KOPT-K1 (cell line): ENCODE results near the gene CAB39.
"Not testable (repeated sequence)": the region's sequence is repeated elsewhere in the genome, so short reads cannot be mapped to it uniquely, and the experiment has no call there.

Source experiments
- H3K27ac ChIP-seq: fragments of 200-600 bp; sonication (generic); 2 replicates; pipeline ENCODE4 v1.5.1; 2016; ENCODE audit warnings: antibody characterized with exemption, mild to moderate bottlenecking, low read depth, low read length; ENCODE audit not compliant: poor library complexity, severe bottlenecking
- H3K36me3 ChIP-seq: fragments of 200-600 bp; sonication (generic); 2 replicates; pipeline ENCODE4 v1.5.1; 2017; ENCODE audit warnings: antibody characterized with exemption, mild to moderate bottlenecking, low read length, moderate library complexity; ENCODE audit not compliant: insufficient read depth
- H3K9me3 ChIP-seq: fragments of 200-600 bp; sonication (generic); 2 replicates; pipeline ENCODE4 v1.5.1; 2017; ENCODE audit warnings: antibody characterized with exemption, low read length, mild to moderate bottlenecking; ENCODE audit not compliant: insufficient read depth, poor library complexity, severe bottlenecking

CAB39 gene

DNA sequence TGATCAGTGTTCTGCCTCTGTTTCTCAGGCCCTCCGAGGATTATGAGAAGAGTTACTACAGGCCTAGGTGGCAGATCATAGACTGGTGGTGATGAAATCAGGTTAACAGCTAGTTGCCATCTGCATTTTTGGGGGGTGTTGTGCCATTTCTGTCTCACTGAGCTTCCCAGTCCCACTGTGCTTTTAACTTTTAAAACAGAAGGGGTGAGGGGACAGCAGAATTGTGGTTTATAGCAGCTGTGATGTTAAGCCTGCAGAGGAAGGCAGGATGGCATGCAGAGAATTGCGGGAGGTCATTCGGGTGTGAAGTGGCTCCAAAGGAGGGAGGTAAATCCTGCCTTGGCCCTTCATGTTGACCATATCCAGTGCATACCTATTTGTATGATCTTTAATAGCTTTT is 5.0 kb downstream of the CAB39 start:
- Histone ChIP-seq H3K27ac (no peak overlapping the region), H3K36me3 (peaks cover 35% of the 10 kb centered on the region), H3K9me3 (no peaks in the 10 kb centered on the region)

- Histone ChIP-seq H3K9me3 (no peaks in the 10 kb centered on the region), H3K36me3 (peaks cover 41% of the 10 kb centered on the region), H3K27ac (no peak overlapping the region)
These were observed 6.7 kb downstream of the CAB39 start for GRCh38 chr2:230719340-230719739.

- no peak overlapping the region for H3K27ac ChIP-seq
These were observed 9.1 kb downstream of the CAB39 start for GRCh38 chr2:230721712-230722111.

DNA sequence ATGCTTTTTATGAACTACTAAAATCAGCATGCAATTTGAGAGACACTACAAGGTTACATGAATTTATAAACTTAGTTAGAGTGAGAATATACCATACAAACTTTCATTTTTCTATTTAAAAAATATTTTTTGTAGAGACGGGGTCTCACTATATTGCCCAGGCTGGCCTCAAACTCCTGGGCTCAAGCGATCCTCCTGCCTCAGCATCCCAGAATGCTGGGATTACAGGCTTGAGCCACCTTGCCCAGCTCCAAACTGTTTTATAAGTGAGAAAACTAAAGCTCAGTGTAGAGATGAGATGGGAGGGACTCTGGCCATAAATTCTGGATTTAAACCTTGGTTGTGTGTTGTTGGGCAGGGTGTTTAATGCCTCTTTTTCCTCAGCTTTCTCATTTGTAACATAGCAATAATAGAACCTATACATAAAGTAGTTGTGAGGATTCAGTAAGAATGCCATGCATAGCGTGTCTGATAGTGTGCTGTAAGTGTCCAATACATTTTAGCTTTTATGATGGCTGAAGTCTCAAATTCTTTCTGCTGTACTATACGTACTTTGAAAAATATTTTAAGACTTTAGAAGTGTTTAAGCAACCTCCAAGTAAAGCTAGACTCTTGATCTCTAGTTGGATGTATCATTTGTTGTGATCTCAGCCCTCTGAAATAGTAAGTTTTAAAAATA is 9.7 kb downstream of the CAB39 start:
- no peaks in the 10 kb centered on the region for H3K9me3 ChIP-seq
- H3K27ac ChIP-seq: no peak overlapping the region
- peaks cover 46% of the 10 kb centered on the region for H3K36me3 ChIP-seq

More at GRCh38 chr2:230721712-230722111, 9.1 kb downstream of the CAB39 start:
- Histone ChIP-seq H3K9me3 (no peaks in the 10 kb centered on the region), H3K36me3 (peaks cover 45% of the 10 kb centered on the region)

- Histone ChIP-seq H3K27ac (no peak overlapping the region), H3K9me3 (no peaks in the 10 kb centered on the region), H3K36me3 (peaks cover 48% of the 10 kb centered on the region)
These were observed 10.7 kb downstream of the CAB39 start for GRCh38 chr2:230723363-230723762.

DNA sequence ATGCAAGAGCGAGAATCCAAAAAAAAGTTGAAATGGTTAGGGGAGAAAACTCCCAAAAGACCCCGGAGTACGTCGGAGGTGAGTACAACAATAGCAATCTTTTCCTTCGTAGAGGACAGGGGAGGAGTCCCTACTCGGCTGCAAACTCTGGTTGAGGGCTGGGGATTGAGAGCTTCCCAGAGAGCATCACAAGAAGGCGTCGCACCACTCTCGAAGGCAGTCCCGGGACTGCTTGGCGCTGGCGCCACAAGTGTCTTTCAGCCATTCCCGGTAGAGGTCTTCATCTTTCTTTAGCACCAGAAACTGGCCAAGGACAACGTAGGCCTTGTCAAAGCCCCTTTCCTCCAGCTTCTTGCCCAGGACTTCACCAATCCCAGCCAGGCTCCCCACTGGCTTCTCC is 12.3 kb downstream of the CAB39 start:
- H3K36me3 ChIP-seq: peaks cover 55% of the 10 kb centered on the region
- not testable (repeated sequence) for H3K9me3 ChIP-seq, H3K27ac ChIP-seq

GRCh38 chr2:230731512-230731911 is 18.9 kb downstream of the CAB39 start:
- no peaks in the 10 kb centered on the region for H3K9me3 ChIP-seq
- peaks cover 19% of the 10 kb centered on the region; the same call in 1 of the 2 replicates for H3K36me3 ChIP-seq
- H3K27ac ChIP-seq: no peak overlapping the region

DNA sequence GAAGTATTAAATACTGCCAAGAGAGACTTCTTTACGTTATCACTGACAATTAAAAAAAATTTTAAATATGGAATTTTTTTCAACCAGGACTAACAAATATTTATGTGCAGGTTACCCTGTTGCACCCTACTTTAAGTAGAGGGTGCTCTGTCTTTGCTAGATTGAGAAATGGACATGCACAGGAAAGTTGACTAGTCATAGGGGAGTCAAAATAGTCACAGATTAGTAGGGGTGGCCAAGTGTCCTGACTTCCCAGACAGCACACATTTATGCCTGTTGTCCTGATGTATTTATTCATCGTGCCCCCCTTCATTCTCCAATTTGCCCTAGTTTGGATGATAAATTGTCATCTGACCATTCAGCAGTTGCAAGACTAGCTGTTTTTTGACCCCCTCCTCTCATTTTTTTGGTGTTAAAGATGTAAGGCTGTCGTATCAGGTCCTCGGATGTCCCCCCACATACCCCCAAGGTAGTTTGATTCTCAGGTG is 20.3 kb downstream of the CAB39 start:
- Histone ChIP-seq H3K9me3 (no peaks in the 10 kb centered on the region), H3K27ac (no peak overlapping the region), H3K36me3 (0 out of 2 replicates have a peak, but pooled peaks cover 16% of the 10 kb centered on the region)

- no peak overlapping the region for H3K27ac ChIP-seq
- no peaks in the 10 kb centered on the region for H3K9me3 ChIP-seq
- H3K36me3 ChIP-seq: peaks cover 8% of the 10 kb centered on the region; the same call in 1 of the 2 replicates
These were observed 21.9 kb downstream of the CAB39 start for GRCh38 chr2:230734247-230735175.

GRCh38 chr2:230735884-230736283 is 23.2 kb downstream of the CAB39 start:
- H3K36me3 ChIP-seq: peaks cover 22% of the 10 kb centered on the region
- H3K9me3 ChIP-seq: no peaks in the 10 kb centered on the region
- H3K27ac ChIP-seq: no peak overlapping the region

GRCh38 chr2:230737300-230737699 is 24.7 kb downstream of the CAB39 start:
- H3K36me3 ChIP-seq: peaks cover 28% of the 10 kb centered on the region
- H3K27ac ChIP-seq: no peak overlapping the region
- H3K9me3 ChIP-seq: no peaks in the 10 kb centered on the region

- no peaks in the 10 kb centered on the region for H3K9me3 ChIP-seq
- peak overlapping the region; percentile 7 for H3K27ac ChIP-seq
- H3K36me3 ChIP-seq: peaks cover 28% of the 10 kb centered on the region
These were observed 25.2 kb downstream of the CAB39 start for GRCh38 chr2:230737791-230738226.

DNA sequence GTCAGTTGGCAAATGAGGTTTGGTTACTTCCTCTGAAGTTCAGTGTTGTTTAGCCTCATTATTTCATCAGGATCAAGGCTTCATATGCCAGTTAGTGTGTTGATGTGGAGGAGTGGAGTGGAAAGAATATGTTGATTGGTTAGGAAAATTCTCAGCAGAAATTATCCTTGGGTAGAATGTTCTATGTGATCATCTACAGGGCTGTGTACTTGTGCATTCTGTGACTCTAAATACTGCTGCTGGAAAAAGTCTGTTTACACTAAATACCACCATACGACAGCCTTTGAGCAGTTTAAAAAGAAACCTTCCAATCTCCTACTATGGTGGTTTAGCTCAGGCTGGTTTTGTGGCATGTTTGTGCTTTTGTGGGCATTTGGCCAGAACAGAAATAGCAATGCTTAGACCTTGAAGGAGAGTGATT is 25.8 kb downstream of the CAB39 start:
- peaks cover 28% of the 10 kb centered on the region for H3K36me3 ChIP-seq
- no peaks in the 10 kb centered on the region for H3K9me3 ChIP-seq
- peak overlapping the region; percentile 7 for H3K27ac ChIP-seq

- Histone ChIP-seq H3K9me3 (no peaks in the 10 kb centered on the region), H3K36me3 (peaks cover 28% of the 10 kb centered on the region), H3K27ac (no peak overlapping the region)
These were observed 26.3 kb downstream of the CAB39 start for GRCh38 chr2:230738924-230739323.

DNA sequence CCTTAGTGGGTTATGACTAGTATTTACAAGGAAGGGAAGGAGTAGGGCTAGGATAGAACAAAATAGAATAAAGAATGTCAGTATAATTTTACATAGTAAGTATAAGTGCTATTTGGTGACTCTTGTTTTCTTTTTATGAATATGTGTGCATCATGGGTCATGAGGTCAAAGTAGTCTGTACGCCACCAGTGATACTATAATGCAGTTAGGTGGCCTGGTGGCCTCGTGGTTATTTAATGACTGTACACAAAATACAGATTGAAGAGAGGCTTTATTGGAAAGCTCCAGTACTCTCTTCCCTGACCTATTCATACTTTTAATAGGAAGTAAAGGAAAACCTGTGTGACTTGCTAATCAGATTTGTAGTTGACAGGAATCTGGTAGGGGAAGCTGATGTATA is 27.3 kb downstream of the CAB39 start:
- H3K27ac ChIP-seq: no peak overlapping the region
- H3K9me3 ChIP-seq: no peaks in the 10 kb centered on the region
- H3K36me3 ChIP-seq: peaks cover 22% of the 10 kb centered on the region
